ENCODE results near the gene ENOX1. TPM values are rescaled to one million over a fixed set of nuclear protein-coding genes. Genes with fewer than 3 reads are reported as not detected.
A peak's percentile ranks its signal among the peaks of the same experiment; 100 is the strongest.

The ENOX1 gene
- total RNA-seq, 1 donor from 2014 or later = 0.60 TPM

- no peak for TF ChIP-seq CTCF (IDR thresholded peaks at IDR 0.05; ENCODE audit: borderline replicate concordance)
- peak; percentile 87 for DNase-seq
- intact Hi-C loops (cut with micrococcal nuclease) = no loop called here
- Histone ChIP-seq H3K4me3 (no peak overlapping the region), H3K27ac (replicated peaks) (peak overlapping the region; percentile 61), H3K4me1 (peaks cover 21% of the 10 kb centered on the region), H3K9me3 (replicated peaks) (no peaks in the 10 kb centered on the region), H3K27me3 (ENCODE audit: low read depth) (no peaks in the 10 kb centered on the region), H3K36me3 (no peaks in the 10 kb centered on the region)
Measured at GRCh38 chr13:43307921-43308433, 478.8 kb downstream of the ENOX1 start.

- H3K36me3 ChIP-seq = no peaks in the 10 kb centered on the region
- no peak overlapping the region for H3K4me3 ChIP-seq
- H3K4me1 ChIP-seq = peaks cover 27% of the 10 kb centered on the region
- peak overlapping the region; percentile 61 for H3K27ac ChIP-seq (replicated peaks)
- H3K27me3 ChIP-seq (ENCODE audit: low read depth) = no peaks in the 10 kb centered on the region
- intact Hi-C loops (cut with micrococcal nuclease) = no loop called here
- no peak for DNase-seq
- TF ChIP-seq CTCF (IDR thresholded peaks at IDR 0.05; ENCODE audit: borderline replicate concordance) = no peak
- no peaks in the 10 kb centered on the region for H3K9me3 ChIP-seq (replicated peaks)
Measured at GRCh38 chr13:43307221-43307920, 479.4 kb downstream of the ENOX1 start.

GRCh38 chr13:43306372-43306771 is 480.4 kb downstream of the ENOX1 start:
- intact Hi-C loops (cut with micrococcal nuclease) = no loop called here
- H3K36me3 ChIP-seq = no peaks in the 10 kb centered on the region
- no peaks in the 10 kb centered on the region for H3K9me3 ChIP-seq (replicated peaks)
- no peak overlapping the region for H3K4me3 ChIP-seq
- no peak for TF ChIP-seq CTCF (IDR thresholded peaks at IDR 0.05; ENCODE audit: borderline replicate concordance)
- H3K27ac ChIP-seq (replicated peaks) = no peak overlapping the region
- peaks cover 28% of the 10 kb centered on the region for H3K4me1 ChIP-seq
- no peaks in the 10 kb centered on the region for H3K27me3 ChIP-seq (ENCODE audit: low read depth)
- no peak for DNase-seq

- no peak for DNase-seq
- H3K4me1 ChIP-seq = peaks cover 28% of the 10 kb centered on the region
- no peaks in the 10 kb centered on the region for H3K27me3 ChIP-seq (ENCODE audit: low read depth)
- intact Hi-C loops (cut with micrococcal nuclease) = no loop called here
- no peaks in the 10 kb centered on the region for H3K36me3 ChIP-seq
- TF ChIP-seq CTCF (IDR thresholded peaks at IDR 0.05; ENCODE audit: borderline replicate concordance) = no peak
- H3K4me3 ChIP-seq = no peak overlapping the region
- H3K9me3 ChIP-seq (replicated peaks) = no peaks in the 10 kb centered on the region
- no peak overlapping the region for H3K27ac ChIP-seq (replicated peaks)
Measured at GRCh38 chr13:43305416-43305815, 481.4 kb downstream of the ENOX1 start.

GRCh38 chr13:43304945-43305344 is 481.8 kb downstream of the ENOX1 start:
- TF ChIP-seq CTCF (IDR thresholded peaks at IDR 0.05; ENCODE audit: borderline replicate concordance) = no peak
- no peak overlapping the region for H3K27ac ChIP-seq (replicated peaks)
- peaks cover 28% of the 10 kb centered on the region for H3K4me1 ChIP-seq
- no peaks in the 10 kb centered on the region for H3K9me3 ChIP-seq (replicated peaks)
- H3K27me3 ChIP-seq (ENCODE audit: low read depth) = no peaks in the 10 kb centered on the region
- intact Hi-C loops (cut with micrococcal nuclease) = no loop called here
- DNase-seq = no peak
- H3K36me3 ChIP-seq = no peaks in the 10 kb centered on the region
- H3K4me3 ChIP-seq = no peak overlapping the region
